HepG2 (cell line): ENCODE data around the gene RPUSD2. TPM values are rescaled to one million over a fixed set of nuclear protein-coding genes. Genes with fewer than 3 reads are reported as not detected.

Source experiments
- ARHGAP35 ChIP-seq: sonication (generic); formaldehyde crosslinking; IDR thresholded peaks from 2 replicates; pipeline ENCODE4 v1.9.0; 2022; ENCODE audit warnings: mild to moderate bottlenecking, inconsistent platforms, moderate library complexity, missing genetic modification reagents, borderline replicate concordance
- MBD4 ChIP-seq: IDR thresholded peaks from 2 replicates; pipeline ENCODE4 v1.6.1; 2012; ENCODE audit warnings: low read length, inconsistent platforms, borderline replicate concordance
- RARG ChIP-seq: sonication (generic); formaldehyde crosslinking; IDR thresholded peaks from 2 replicates; pipeline ENCODE4 v1.4.0; 2020; ENCODE audit warnings: low read depth, mild to moderate bottlenecking, missing genetic modification reagents
- RXRB ChIP-seq: IDR thresholded peaks from 2 replicates; pipeline ENCODE4 v1.6.1; 2016; ENCODE audit warnings: borderline replicate concordance, missing genetic modification reagents, missing compliant biosample characterization
- SIN3A ChIP-seq: IDR thresholded peaks from 2 replicates; pipeline ENCODE4 v1.6.1; 2011; ENCODE audit warnings: low read depth, mild to moderate bottlenecking, control low read depth, low read length, borderline replicate concordance
- ZBTB20 ChIP-seq: sonication (generic); formaldehyde crosslinking; IDR thresholded peaks from 2 replicates; pipeline ENCODE4 v1.8.1; 2023; ENCODE audit warnings: missing genetic modification reagents, low read depth, mild to moderate bottlenecking, borderline replicate concordance
- ZBTB42 ChIP-seq: sonication (generic); formaldehyde crosslinking; IDR thresholded peaks from 2 replicates; pipeline ENCODE4 v1.5.0; 2020; ENCODE audit warnings: mild to moderate bottlenecking, missing genetic modification reagents
- ZMAT5 ChIP-seq: sonication (generic); formaldehyde crosslinking; IDR thresholded peaks from 2 replicates; pipeline ENCODE4 v1.5.0; 2020; ENCODE audit warnings: mild to moderate bottlenecking, low read depth, missing genetic modification reagents, borderline replicate concordance
- ZMYM4 ChIP-seq: sonication (generic); formaldehyde crosslinking; IDR thresholded peaks from 2 replicates; pipeline ENCODE4 v1.8.1; 2023; ENCODE audit warnings: mild to moderate bottlenecking, missing genetic modification reagents
- ZNF142 ChIP-seq: sonication (generic); formaldehyde crosslinking; IDR thresholded peaks from 2 replicates; pipeline ENCODE4 v1.4.0; 2020; ENCODE audit warnings: missing genetic modification reagents
- ZNF335 ChIP-seq: sonication (generic); formaldehyde crosslinking; IDR thresholded peaks from 2 replicates; pipeline ENCODE4 v1.4.0; 2020; ENCODE audit warnings: missing genetic modification reagents
- ZNF337 ChIP-seq: sonication (generic); formaldehyde crosslinking; IDR thresholded peaks from 2 replicates; pipeline ENCODE4 v1.5.1; 2020; ENCODE audit warnings: missing genetic modification reagents, low read depth, mild to moderate bottlenecking, borderline replicate concordance
- ZNF530 ChIP-seq: sonication (generic); formaldehyde crosslinking; IDR thresholded peaks from 2 replicates; pipeline ENCODE4 v1.5.0; 2020; ENCODE audit warnings: low read depth, mild to moderate bottlenecking, missing genetic modification reagents
- ZNF614 ChIP-seq: IDR thresholded peaks from 2 replicates; pipeline ENCODE4 v1.6.1; 2018; ENCODE audit warnings: missing biosample characterization, missing genetic modification reagents, inconsistent platforms, borderline replicate concordance
- ZNF766 ChIP-seq: sonication (generic); formaldehyde crosslinking; IDR thresholded peaks from 2 replicates; pipeline ENCODE4 v1.5.0; 2020; ENCODE audit warnings: missing genetic modification reagents, borderline replicate concordance
- ZNF878 ChIP-seq: sonication (generic); formaldehyde crosslinking; IDR thresholded peaks from 2 replicates; pipeline ENCODE4 v1.8.1; 2023; ENCODE audit warnings: mild to moderate bottlenecking, missing genetic modification reagents, moderate library complexity
- polyA plus RNA-seq, 8 experiments: library from polyadenylated mRNA; depleted of rRNA in 3 of 8; stranded (reverse) in 7 of 8; unstranded in 1 of 8; fragments of >200 nt; fragmentation: Illumina TruSeq in 4 of 8; extraction: Trizol in 4 of 8; gene quantifications; 2 replicates each; pipeline versions ENCODE4 v1.2.1 to v1.2.3, GENCODE V29; 2011 to 2016; ENCODE audit warnings: low read depth in 4 of 8, missing spikeins in 1 of 8, mixed read lengths in 1 of 8; ENCODE audit not compliant: insufficient read depth in 1 of 8
- total RNA-seq, 5 experiments: library from RNA; depleted of rRNA; stranded (reverse); fragments of >200 nt; fragmentation: Illumina TruSeq; extraction: Trizol; gene quantifications; 2 replicates each; pipeline ENCODE4 v1.2.3, GENCODE V29; 2016; ENCODE audit warnings: low read depth in 1 of 5
- TF ChIP-seq, protein P1 (sequence below): sonication (generic); formaldehyde crosslinking; IDR thresholded peaks from 2 replicates; pipeline ENCODE4 v1.5.1; 2020; ENCODE audit warnings: missing genetic modification reagents, mild to moderate bottlenecking, borderline replicate concordance
- TF ChIP-seq, protein P2 (sequence below): sonication (generic); formaldehyde crosslinking; IDR thresholded peaks from 2 replicates; pipeline ENCODE4 v1.9.0; 2021; ENCODE audit warnings: missing genetic modification reagents, borderline replicate concordance

RPUSD2 gene
- total and polyA plus RNA-seq, 2 of the 13 experiments (the other 11 are each of a cell fraction or from before 2014, with no cell fraction given) = 8.6 to 14.5 TPM

DNA sequence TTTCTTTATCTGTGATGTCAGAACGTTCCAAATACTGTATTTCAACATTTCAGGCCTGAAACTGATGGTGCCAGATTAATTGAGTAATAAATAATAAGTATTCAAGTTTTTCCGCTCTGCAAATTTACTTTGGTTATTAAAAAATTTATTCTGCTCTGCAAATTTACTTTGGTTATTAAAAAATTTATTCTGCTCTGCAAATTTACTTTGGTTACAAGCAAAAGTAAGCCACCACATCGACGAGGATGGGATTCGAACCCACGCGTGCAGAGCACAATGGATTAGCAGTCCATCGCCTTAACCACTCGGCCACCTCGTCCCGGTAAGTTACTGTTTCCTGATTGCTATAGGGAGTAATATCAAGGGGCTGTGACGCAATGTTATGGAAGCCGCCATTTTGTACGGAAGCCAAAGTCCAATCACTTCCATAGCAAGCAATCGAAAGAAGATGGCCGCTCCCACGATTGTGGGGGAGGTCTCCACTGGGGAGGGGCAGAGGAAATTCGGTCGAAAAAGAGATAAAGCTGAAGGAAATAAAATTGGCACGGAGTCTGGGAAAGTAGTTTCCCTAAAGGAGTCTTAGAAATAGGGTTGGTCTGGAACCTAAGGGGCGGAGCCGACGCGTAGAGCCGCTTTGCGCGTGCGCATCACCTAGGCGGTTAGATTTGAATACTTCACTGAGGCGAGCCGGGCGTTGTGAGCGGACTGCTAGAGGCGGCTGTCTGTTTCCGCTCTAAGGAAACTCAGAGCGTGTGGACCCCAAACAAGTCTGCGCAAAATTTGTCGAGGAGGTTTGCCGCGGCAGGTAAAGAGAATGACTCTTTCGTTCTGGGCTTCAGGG, 24.7 kb downstream of the RPUSD2 start, which contains the start of gene KNL1 (continued):
- no peak for TF ChIP-seq ARHGAP35
- no peak for TF ChIP-seq MBD4
- TF ChIP-seq ZNF614 (CRISPR knock-in tag) = peak; percentile 75; the same call in 1 of the 2 replicates
- TF ChIP-seq ZNF766 (CRISPR knock-in tag) = no peak
- TF ChIP-seq, protein P1, sequence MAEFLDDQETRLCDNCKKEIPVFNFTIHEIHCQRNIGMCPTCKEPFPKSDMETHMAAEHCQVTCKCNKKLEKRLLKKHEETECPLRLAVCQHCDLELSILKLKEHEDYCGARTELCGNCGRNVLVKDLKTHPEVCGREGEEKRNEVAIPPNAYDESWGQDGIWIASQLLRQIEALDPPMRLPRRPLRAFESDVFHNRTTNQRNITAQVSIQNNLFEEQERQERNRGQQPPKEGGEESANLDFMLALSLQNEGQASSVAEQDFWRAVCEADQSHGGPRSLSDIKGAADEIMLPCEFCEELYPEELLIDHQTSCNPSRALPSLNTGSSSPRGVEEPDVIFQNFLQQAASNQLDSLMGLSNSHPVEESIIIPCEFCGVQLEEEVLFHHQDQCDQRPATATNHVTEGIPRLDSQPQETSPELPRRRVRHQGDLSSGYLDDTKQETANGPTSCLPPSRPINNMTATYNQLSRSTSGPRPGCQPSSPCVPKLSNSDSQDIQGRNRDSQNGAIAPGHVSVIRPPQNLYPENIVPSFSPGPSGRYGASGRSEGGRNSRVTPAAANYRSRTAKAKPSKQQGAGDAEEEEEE (CRISPR knock-in tag) = no peak
- peak; percentile 70; the same call in 1 of the 2 replicates for TF ChIP-seq RXRB (CRISPR knock-in tag)
- TF ChIP-seq RARG (CRISPR knock-in tag) = no peak
- TF ChIP-seq ZMYM4 = peak; percentile 81; the same call in 1 of the 2 replicates
- TF ChIP-seq SIN3A = peak; percentile 100
- no peak for TF ChIP-seq ZNF530 (CRISPR knock-in tag)
- TF ChIP-seq ZNF142 = peak; percentile 82; the same call in 1 of the 2 replicates
- TF ChIP-seq ZNF878 = peak; percentile 85
- no peak for TF ChIP-seq ZBTB42 (CRISPR knock-in tag)
- TF ChIP-seq ZNF337 (CRISPR knock-in tag) = peak; percentile 86; the same call in 1 of the 2 replicates
- TF ChIP-seq ZMAT5 = no peak
- TF ChIP-seq ZNF335 (CRISPR knock-in tag) = peak; percentile 81; the same call in 1 of the 2 replicates
- TF ChIP-seq, protein P2, sequence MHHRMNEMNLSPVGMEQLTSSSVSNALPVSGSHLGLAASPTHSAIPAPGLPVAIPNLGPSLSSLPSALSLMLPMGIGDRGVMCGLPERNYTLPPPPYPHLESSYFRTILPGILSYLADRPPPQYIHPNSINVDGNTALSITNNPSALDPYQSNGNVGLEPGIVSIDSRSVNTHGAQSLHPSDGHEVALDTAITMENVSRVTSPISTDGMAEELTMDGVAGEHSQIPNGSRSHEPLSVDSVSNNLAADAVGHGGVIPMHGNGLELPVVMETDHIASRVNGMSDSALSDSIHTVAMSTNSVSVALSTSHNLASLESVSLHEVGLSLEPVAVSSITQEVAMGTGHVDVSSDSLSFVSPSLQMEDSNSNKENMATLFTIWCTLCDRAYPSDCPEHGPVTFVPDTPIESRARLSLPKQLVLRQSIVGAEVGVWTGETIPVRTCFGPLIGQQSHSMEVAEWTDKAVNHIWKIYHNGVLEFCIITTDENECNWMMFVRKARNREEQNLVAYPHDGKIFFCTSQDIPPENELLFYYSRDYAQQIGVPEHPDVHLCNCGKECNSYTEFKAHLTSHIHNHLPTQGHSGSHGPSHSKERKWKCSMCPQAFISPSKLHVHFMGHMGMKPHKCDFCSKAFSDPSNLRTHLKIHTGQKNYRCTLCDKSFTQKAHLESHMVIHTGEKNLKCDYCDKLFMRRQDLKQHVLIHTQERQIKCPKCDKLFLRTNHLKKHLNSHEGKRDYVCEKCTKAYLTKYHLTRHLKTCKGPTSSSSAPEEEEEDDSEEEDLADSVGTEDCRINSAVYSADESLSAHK (CRISPR knock-in tag) = no peak
- TF ChIP-seq ZBTB20 (CRISPR knock-in tag) = no peak
